SK-N-SH treated with all-trans-retinoic acid at 6 μM for 48 hours (cell line): ENCODE data around the gene ADAM11.

Experiments
- ATAC-seq: fragments of 200-7000 bp; cut with Tn5 transposase; 3 replicates; pipeline ENCODE4 v1.9.1; 2020; ENCODE audit warnings: mild to moderate bottlenecking, moderate library complexity
- ARNTL ChIP-seq: fragments of 450-650 bp; formaldehyde crosslinking; IDR thresholded peaks from 2 replicates; pipeline ENCODE4 v1.5.0; 2020; ENCODE audit warnings: low read depth, mild to moderate bottlenecking, moderate library complexity, borderline replicate concordance
- BACH2 ChIP-seq: fragments of 250-450 bp; sonication (Bioruptor Pico); IDR thresholded peaks from 2 replicates; pipeline ENCODE4 v1.9.0; 2021; ENCODE audit warnings: mild to moderate bottlenecking, borderline replicate concordance
- CSDC2 ChIP-seq: fragments of 250-450 bp; sonication (Bioruptor Pico); IDR thresholded peaks from 2 replicates; pipeline ENCODE4 v1.5.0; 2020; ENCODE audit warnings: mild to moderate bottlenecking, moderate library complexity
- ESRRG ChIP-seq: fragments of 250-450 bp; sonication (Bioruptor Pico); IDR thresholded peaks from 2 replicates; pipeline ENCODE4 v1.6.1; 2021; ENCODE audit warnings: mild to moderate bottlenecking
- GLIS3 ChIP-seq: fragments of 250-450 bp; sonication (Bioruptor Pico); IDR thresholded peaks from 2 replicates; pipeline ENCODE4 v1.5.0; 2020; ENCODE audit warnings: mild to moderate bottlenecking, moderate library complexity
- ISL1 ChIP-seq: fragments of 250-450 bp; sonication (Bioruptor Pico); IDR thresholded peaks from 2 replicates; pipeline ENCODE4 v2.1.2; 2022; ENCODE audit warnings: mild to moderate bottlenecking, moderate library complexity
- PPARA ChIP-seq: fragments of 250-450 bp; sonication (Bioruptor Pico); IDR thresholded peaks from 2 replicates; pipeline ENCODE4 v1.5.0; 2020; ENCODE audit warnings: mild to moderate bottlenecking, borderline replicate concordance
- RARB ChIP-seq: fragments of 250-450 bp; sonication (Bioruptor Pico); IDR thresholded peaks from 2 replicates; pipeline ENCODE4 v1.8.0; 2021; ENCODE audit warnings: mild to moderate bottlenecking, moderate library complexity
- TCF4 ChIP-seq: fragments of 250-450 bp; sonication (Bioruptor Pico); IDR thresholded peaks from 2 replicates; pipeline ENCODE4 v1.8.0; 2021; ENCODE audit warnings: mild to moderate bottlenecking, moderate library complexity, borderline replicate concordance
- ZC3H10 ChIP-seq: fragments of 250-450 bp; sonication (Bioruptor Pico); IDR thresholded peaks from 2 replicates; pipeline ENCODE4 v1.5.1; 2021; ENCODE audit warnings: mild to moderate bottlenecking, moderate library complexity
- ZFP3 ChIP-seq: fragments of 250-450 bp; sonication (Bioruptor Pico); IDR thresholded peaks from 2 replicates; pipeline ENCODE4 v1.5.0; 2020; ENCODE audit warnings: mild to moderate bottlenecking, moderate library complexity
- ZFP30 ChIP-seq: fragments of 450-650 bp; formaldehyde crosslinking; IDR thresholded peaks from 2 replicates; pipeline ENCODE4 v1.5.0; 2022; ENCODE audit warnings: mild to moderate bottlenecking, moderate library complexity
- ZNF565 ChIP-seq: fragments of 450-650 bp; formaldehyde crosslinking; conservative IDR thresholded peaks from 2 replicates; pipeline ENCODE4 v1.5.0; 2020; ENCODE audit warnings: low read depth, mild to moderate bottlenecking, moderate library complexity
- ZNF8 ChIP-seq: fragments of 450-650 bp; formaldehyde crosslinking; IDR thresholded peaks from 2 replicates; pipeline ENCODE4 v1.5.0; 2020; ENCODE audit warnings: mild to moderate bottlenecking, moderate library complexity
- TF ChIP-seq, protein P1 (sequence below): fragments of 250-450 bp; sonication (Bioruptor Pico); IDR thresholded peaks from 2 replicates; pipeline ENCODE4 v1.8.0; 2021; ENCODE audit warnings: low read depth, mild to moderate bottlenecking, moderate library complexity, borderline replicate concordance
- TF ChIP-seq, protein P2 (sequence below): fragments of 250-450 bp; sonication (Bioruptor Pico); IDR thresholded peaks from 2 replicates; pipeline ENCODE4 v1.5.0; 2020; ENCODE audit warnings: mild to moderate bottlenecking, moderate library complexity
- TF ChIP-seq, protein P3 (sequence below): fragments of 250-450 bp; sonication (Bioruptor Pico); IDR thresholded peaks from 2 replicates; pipeline ENCODE4 v1.8.0; 2020; ENCODE audit warnings: mild to moderate bottlenecking, moderate library complexity, borderline replicate concordance
- TF ChIP-seq, protein P4 (sequence below): fragments of 250-450 bp; sonication (Bioruptor Pico); IDR thresholded peaks from 2 replicates; pipeline ENCODE4 v1.5.1; 2020; ENCODE audit warnings: low read depth, mild to moderate bottlenecking, moderate library complexity

Gene ADAM11

DNA sequence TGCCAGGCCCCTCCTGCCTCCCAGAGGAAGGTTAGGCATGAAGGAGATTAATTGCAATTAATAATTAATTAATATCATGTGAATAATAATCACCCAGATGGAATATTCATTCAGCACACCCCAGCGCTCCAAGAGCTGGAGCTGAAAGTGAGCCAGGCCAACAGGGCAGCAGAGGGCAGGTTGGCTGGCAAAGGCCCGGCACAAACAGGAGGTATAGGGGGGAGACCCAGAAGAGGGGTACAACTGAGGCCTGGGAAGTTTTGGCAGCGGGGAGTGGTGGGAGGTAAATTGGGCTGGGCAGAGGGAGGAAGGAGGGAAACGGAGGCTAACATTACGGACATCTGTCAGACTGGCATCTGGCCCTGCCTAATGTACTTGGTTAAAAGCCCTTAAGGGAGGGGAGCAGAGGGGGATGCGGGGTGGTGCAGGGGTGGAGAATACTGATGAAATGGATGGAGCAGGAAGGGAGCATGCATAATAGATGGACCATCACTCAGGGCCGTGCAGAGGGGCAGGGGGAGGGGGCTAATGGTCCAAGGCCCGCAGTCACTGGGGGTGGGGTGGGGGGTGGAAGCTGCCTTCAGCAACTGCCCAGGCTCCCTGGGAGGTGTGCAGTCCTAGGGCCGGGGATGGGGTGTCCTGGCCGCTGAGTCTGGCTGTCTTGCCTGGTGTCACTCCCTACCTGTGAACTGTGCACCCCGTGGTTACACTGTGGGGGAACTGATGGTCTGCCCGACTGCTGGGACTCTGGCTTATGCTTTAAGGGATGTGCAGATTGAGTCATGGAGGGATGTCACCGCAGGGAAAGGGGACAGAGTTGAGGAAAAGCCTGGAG, 1.9 kb downstream of the ADAM11 start:
- no peak for TF ChIP-seq ARNTL (CRISPR knock-in tag)
- TF ChIP-seq ESRRG (CRISPR knock-in tag): no peak
- no peak for TF ChIP-seq ZNF565 (CRISPR knock-in tag)
- TF ChIP-seq PPARA (CRISPR knock-in tag): no peak
- TF ChIP-seq ZNF8 (CRISPR knock-in tag): no peak
- TF ChIP-seq, protein P1, sequence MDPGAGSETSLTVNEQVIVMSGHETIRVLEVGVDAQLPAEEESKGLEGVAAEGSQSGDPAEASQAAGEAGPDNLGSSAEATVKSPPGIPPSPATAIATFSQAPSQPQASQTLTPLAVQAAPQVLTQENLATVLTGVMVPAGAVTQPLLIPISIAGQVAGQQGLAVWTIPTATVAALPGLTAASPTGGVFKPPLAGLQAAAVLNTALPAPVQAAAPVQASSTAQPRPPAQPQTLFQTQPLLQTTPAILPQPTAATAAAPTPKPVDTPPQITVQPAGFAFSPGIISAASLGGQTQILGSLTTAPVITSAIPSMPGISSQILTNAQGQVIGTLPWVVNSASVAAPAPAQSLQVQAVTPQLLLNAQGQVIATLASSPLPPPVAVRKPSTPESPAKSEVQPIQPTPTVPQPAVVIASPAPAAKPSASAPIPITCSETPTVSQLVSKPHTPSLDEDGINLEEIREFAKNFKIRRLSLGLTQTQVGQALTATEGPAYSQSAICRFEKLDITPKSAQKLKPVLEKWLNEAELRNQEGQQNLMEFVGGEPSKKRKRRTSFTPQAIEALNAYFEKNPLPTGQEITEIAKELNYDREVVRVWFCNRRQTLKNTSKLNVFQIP (CRISPR knock-in tag): no peak
- TF ChIP-seq ZC3H10 (CRISPR knock-in tag): no peak
- no peak for TF ChIP-seq TCF4 (CRISPR knock-in tag)
- TF ChIP-seq ZFP30 (CRISPR knock-in tag): no peak
- no peak for TF ChIP-seq CSDC2 (CRISPR knock-in tag)
- TF ChIP-seq, protein P2, sequence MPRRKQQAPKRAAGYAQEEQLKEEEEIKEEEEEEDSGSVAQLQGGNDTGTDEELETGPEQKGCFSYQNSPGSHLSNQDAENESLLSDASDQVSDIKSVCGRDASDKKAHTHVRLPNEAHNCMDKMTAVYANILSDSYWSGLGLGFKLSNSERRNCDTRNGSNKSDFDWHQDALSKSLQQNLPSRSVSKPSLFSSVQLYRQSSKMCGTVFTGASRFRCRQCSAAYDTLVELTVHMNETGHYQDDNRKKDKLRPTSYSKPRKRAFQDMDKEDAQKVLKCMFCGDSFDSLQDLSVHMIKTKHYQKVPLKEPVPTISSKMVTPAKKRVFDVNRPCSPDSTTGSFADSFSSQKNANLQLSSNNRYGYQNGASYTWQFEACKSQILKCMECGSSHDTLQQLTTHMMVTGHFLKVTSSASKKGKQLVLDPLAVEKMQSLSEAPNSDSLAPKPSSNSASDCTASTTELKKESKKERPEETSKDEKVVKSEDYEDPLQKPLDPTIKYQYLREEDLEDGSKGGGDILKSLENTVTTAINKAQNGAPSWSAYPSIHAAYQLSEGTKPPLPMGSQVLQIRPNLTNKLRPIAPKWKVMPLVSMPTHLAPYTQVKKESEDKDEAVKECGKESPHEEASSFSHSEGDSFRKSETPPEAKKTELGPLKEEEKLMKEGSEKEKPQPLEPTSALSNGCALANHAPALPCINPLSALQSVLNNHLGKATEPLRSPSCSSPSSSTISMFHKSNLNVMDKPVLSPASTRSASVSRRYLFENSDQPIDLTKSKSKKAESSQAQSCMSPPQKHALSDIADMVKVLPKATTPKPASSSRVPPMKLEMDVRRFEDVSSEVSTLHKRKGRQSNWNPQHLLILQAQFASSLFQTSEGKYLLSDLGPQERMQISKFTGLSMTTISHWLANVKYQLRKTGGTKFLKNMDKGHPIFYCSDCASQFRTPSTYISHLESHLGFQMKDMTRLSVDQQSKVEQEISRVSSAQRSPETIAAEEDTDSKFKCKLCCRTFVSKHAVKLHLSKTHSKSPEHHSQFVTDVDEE (CRISPR knock-in tag): no peak
- no peak for TF ChIP-seq ISL1 (CRISPR knock-in tag)
- TF ChIP-seq, all 23 proteins: peak for 0

DNA sequence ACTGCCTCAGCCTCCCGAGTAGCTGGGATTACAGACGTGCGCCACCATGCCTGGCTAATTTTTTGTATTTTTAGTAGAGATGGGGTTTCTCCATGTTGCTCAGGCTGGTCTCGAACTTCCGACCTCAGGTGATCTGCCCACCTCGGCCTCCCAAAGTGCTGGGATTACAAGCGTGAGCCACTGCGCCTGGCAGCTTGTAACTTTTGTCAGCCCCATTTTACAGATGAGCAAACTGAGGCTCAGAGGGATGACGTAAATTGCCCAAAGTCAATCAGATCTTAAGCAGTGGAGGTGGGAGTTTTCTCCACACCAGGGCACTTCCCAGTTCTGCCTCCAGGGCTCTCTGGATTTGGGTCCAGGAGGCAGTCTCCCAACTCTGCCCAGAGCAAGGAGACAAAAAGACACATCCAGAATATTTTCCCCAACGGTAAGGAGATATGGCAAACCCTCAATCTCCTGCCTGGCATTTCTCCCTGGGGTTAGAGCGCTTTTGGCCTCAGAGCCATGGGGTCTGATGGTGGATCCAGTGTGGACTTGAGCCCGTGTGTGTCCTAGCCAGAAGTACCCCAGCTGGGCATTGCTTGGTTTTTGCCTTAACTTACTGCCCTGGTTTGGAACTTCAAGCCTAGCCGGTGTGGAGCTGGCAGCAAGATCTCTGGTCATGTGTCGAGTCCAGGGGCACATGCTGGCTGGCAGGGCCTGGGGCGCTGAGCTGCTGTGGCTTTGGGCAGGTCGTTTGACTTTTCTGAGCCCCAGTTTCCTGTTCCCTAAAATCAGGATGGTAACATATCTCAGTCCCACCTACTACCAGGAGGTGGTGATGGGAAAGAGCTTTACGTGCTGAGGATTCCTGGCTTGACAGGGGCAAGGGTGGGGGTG, 3.4 kb downstream of the ADAM11 start:
- ATAC-seq: no peak
- TF ChIP-seq PPARA (CRISPR knock-in tag) (no peak), TCF4 (CRISPR knock-in tag) (no peak)

More for the DNA sequence above, 1.9 kb downstream of the ADAM11 start:
- ATAC-seq: no peak

DNA sequence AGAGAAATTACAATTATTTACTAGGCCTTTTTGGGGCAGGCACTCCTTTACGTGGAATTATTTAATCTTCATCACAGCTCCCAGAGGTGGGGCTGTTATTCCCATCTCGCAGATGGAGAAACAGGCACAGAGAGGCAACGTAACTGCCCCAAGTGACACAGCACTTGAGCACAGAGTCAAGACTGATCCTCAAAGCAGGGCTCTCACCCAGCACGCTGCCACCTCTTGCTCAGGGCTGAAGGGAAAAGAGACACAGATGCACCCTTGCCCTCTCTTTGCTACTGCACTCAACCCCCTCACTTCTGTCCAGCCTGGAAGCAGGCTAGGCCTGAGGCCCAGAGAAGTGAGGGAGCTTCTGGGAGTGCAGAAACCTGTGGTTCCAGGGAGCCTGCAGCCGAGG, 4.4 kb downstream of the ADAM11 start:
- TF ChIP-seq TCF4 (CRISPR knock-in tag): no peak
- no peak for TF ChIP-seq ZNF565 (CRISPR knock-in tag)
- no peak for TF ChIP-seq ZNF8 (CRISPR knock-in tag)
- no peak for TF ChIP-seq BACH2 (CRISPR knock-in tag)
- no peak for TF ChIP-seq ARNTL (CRISPR knock-in tag)
- TF ChIP-seq, protein P3, sequence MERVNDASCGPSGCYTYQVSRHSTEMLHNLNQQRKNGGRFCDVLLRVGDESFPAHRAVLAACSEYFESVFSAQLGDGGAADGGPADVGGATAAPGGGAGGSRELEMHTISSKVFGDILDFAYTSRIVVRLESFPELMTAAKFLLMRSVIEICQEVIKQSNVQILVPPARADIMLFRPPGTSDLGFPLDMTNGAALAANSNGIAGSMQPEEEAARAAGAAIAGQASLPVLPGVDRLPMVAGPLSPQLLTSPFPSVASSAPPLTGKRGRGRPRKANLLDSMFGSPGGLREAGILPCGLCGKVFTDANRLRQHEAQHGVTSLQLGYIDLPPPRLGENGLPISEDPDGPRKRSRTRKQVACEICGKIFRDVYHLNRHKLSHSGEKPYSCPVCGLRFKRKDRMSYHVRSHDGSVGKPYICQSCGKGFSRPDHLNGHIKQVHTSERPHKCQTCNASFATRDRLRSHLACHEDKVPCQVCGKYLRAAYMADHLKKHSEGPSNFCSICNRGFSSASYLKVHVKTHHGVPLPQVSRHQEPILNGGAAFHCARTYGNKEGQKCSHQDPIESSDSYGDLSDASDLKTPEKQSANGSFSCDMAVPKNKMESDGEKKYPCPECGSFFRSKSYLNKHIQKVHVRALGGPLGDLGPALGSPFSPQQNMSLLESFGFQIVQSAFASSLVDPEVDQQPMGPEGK (CRISPR knock-in tag): no peak
- no peak for TF ChIP-seq RARB (CRISPR knock-in tag)
- TF ChIP-seq ZFP3: no peak
- no peak for TF ChIP-seq GLIS3
- TF ChIP-seq ISL1 (CRISPR knock-in tag): no peak
- TF ChIP-seq, protein P2 (CRISPR knock-in tag): no peak
- TF ChIP-seq, protein P4, sequence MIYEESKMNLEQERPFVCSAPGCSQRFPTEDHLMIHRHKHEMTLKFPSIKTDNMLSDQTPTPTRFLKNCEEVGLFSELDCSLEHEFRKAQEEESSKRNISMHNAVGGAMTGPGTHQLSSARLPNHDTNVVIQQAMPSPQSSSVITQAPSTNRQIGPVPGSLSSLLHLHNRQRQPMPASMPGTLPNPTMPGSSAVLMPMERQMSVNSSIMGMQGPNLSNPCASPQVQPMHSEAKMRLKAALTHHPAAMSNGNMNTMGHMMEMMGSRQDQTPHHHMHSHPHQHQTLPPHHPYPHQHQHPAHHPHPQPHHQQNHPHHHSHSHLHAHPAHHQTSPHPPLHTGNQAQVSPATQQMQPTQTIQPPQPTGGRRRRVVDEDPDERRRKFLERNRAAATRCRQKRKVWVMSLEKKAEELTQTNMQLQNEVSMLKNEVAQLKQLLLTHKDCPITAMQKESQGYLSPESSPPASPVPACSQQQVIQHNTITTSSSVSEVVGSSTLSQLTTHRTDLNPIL (CRISPR knock-in tag): no peak
- TF ChIP-seq, all 23 proteins: peak for 0
- ATAC-seq: no peak
